GM12864 (cell line): ENCODE data around the gene GPD2.
"Not testable (repeated sequence)": the region's sequence is repeated elsewhere in the genome, so short reads cannot be mapped to it uniquely, and the experiment has no call there.

Source experiments
- DNase-seq: peaks from one replicate; pipeline ENCODE4 v3.0.0-alpha.2; 2011; ENCODE audit warnings: low read depth
- H3K4me3 ChIP-seq: 2 replicates; pipeline ENCODE4 v1.5.1; 2011; ENCODE audit warnings: mild to moderate bottlenecking, low read depth, low read length, control low read depth
- CTCF ChIP-seq: IDR thresholded peaks from 2 replicates; pipeline ENCODE4 v1.5.1; 2011; ENCODE audit warnings: low read depth, mild to moderate bottlenecking, moderate library complexity, low read length, control low read depth, inconsistent platforms; ENCODE audit errors: missing control alignments

Gene GPD2

GRCh38 chr2:156615836-156616322 is 179.7 kb downstream of the GPD2 start:
- DNase-seq = no peak
- H3K4me3 ChIP-seq = no peak overlapping the region
- no peak for TF ChIP-seq CTCF

- H3K4me3 ChIP-seq, DNase-seq: not testable (repeated sequence)
Observed at GRCh38 chr2:156618071-156618470, 181.9 kb downstream of the GPD2 start.

- DNase-seq = no peak
- H3K4me3 ChIP-seq = no peak overlapping the region
- no peak for TF ChIP-seq CTCF
Observed at GRCh38 chr2:156619021-156619539, 182.9 kb downstream of the GPD2 start.

GRCh38 chr2:156622491-156622890 is 186.3 kb downstream of the GPD2 start:
- no peak for DNase-seq
- TF ChIP-seq CTCF = no peak
- no peak overlapping the region for H3K4me3 ChIP-seq

- no peak for TF ChIP-seq CTCF
- no peak overlapping the region for H3K4me3 ChIP-seq
- DNase-seq = no peak
Observed at GRCh38 chr2:156625360-156626170, 189.4 kb downstream of the GPD2 start.

- TF ChIP-seq CTCF = no peak
- H3K4me3 ChIP-seq = no peak overlapping the region
- no peak for DNase-seq
Observed at GRCh38 chr2:156626931-156627330, 190.8 kb downstream of the GPD2 start.

- TF ChIP-seq CTCF = no peak
- DNase-seq = no peak
- H3K4me3 ChIP-seq = no peak overlapping the region
Observed at GRCh38 chr2:156630579-156631337, 194.6 kb downstream of the GPD2 start.
